HUDEP-2 (cell line): ENCODE data around the gene MDGA2.
"Not testable (repeated sequence)": the region's sequence is repeated elsewhere in the genome, so short reads cannot be mapped to it uniquely, and the experiment has no call there.

Experiments
- DNase-seq, 76 experiments: peaks; one replicate each; lab custom pipeline; 2025; ENCODE audit not compliant: unreplicated experiment in 76 of 76; lab: John Stamatoyannopoulos, UW

MDGA2 gene

GRCh38 chr14:47626151-47627035, 49.0 kb downstream of the MDGA2 start:
- no peak for DNase-seq

- DNase-seq: not testable (repeated sequence)
Measured at GRCh38 chr14:47624126-47624525, 51.3 kb downstream of the MDGA2 start.

GRCh38 chr14:47619392-47619791, 56.0 kb downstream of the MDGA2 start:
- no peak for DNase-seq

GRCh38 chr14:47606566-47606965, 68.8 kb downstream of the MDGA2 start:
- DNase-seq: no peak

- DNase-seq: no peak
Measured at GRCh38 chr14:47596860-47597259, 78.5 kb downstream of the MDGA2 start.

GRCh38 chr14:47596232-47596631, 79.2 kb downstream of the MDGA2 start:
- no peak for DNase-seq

- DNase-seq: no peak
Measured at GRCh38 chr14:47595552-47595951, 79.9 kb downstream of the MDGA2 start.

- DNase-seq: no peak
Measured at GRCh38 chr14:47590767-47591495, 84.5 kb downstream of the MDGA2 start.

DNA sequence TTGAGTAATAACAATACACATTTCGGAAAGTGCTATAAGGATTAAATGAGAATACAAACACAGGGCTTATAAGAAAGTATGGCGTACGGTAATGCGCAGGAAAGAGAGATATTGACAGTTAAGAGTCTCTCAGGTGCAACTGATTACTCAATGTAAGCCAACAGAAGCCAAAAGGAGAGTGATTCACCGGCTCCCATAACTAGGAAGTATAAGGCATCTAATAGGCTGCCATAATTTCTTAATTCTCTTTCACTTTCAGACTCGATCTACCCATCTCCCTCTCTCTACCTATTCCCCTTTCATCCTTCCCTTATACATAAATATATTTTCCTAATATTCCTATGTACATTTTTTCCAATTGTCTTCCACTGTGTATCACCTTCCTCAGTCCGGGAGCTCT, 90.0 kb downstream of the MDGA2 start:
- DNase-seq: no peak

GRCh38 chr14:47567273-47567672, 108.1 kb downstream of the MDGA2 start:
- DNase-seq: no peak

GRCh38 chr14:47557894-47558293, 117.5 kb downstream of the MDGA2 start:
- no peak for DNase-seq

GRCh38 chr14:47555333-47555732, 120.1 kb downstream of the MDGA2 start:
- no peak for DNase-seq

- DNase-seq: no peak
Measured at GRCh38 chr14:47549886-47550285, 125.5 kb downstream of the MDGA2 start.

DNA sequence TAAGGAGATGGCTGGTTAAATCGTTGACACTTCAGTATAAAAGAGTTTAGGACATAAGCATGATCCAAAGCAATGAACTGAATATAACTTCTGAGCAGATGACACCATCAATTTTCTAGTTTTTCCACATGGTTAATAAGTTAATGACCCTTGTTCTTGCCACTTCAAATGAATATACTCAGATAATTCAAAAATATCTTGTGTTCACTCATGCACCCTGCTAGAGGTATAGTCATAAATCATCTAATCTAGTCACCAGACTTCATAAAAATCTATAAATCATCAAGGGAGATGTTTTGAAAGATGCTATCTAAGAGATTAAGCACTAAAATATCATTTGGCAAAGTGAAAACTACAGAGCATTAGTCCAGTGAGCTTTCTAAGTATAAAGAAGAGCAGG, 131.9 kb downstream of the MDGA2 start:
- DNase-seq: no peak

GRCh38 chr14:47541662-47542061, 133.7 kb downstream of the MDGA2 start:
- no peak for DNase-seq

DNA sequence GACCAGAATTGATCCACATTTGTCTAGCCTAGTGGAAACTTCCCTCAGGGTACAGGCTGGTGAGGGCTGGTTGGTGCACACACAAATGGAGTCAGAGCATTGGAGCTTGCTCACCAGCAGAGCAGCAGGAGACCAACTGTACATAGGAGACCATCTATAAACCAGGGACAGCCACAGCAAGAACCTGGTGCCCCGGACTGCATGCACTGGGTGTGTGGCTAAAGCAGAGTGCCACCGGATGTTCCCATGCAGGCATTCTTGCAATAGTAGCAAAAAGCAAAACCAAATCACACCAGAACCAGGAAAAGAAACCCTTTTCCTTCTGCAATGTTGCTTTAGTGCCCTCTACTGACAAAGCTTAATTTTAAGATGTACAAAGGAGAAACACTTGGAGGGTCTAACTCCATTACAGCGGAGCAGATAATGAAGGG, 136.4 kb downstream of the MDGA2 start:
- no peak for DNase-seq

- DNase-seq: no peak
Measured at GRCh38 chr14:47536341-47536740, 139.1 kb downstream of the MDGA2 start.

DNA sequence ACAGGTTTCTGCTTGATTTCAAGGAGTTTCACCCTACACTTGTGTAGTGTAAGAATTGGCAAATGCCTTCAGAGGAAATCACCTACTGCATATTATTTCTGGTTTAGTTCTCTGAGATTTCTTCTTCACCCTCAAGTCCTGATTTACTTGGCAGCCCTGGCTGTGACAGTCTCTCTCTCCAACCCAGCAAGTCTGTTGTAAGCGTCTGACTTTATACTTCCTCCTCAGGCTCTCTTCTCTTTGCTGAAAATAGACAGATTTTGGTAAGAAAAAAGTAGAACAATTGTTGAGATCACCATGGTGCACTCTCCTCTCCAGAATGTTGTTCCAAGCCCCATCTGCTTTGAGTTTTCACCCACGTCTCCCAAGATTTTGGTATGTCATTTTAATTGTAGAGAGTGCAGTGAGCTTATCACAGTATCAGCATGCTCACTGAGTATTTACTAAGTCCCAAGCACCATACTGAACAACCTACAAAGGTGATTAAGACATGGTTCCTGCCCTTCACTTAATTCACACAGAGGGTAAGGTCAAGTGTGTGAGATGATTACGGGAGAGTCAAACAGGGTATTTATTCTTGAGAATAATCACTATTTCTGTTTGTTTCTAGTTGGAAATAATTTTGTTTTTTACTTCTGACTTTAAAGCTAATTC, 148.7 kb downstream of the MDGA2 start:
- no peak for DNase-seq

GRCh38 chr14:47524524-47524923, 150.9 kb downstream of the MDGA2 start:
- no peak for DNase-seq

DNA sequence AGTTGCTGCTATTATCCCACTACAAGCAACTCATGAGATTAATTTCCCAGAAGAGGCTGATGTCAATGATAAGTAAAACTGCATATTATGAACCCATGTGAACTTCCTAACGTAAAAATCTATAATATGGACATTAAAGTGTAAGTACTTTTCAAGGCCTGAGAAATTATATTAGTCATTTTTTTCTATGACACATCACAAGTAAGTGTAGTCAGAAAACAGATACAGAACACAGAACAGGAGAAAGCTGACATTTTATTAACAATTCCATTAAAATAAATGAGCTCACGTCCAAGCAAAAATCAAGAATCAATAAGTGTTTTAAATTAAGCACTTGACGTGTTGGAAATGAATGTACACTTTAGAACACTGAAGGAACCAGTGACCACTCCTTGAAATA, 155.0 kb downstream of the MDGA2 start:
- DNase-seq: no peak

- no peak for DNase-seq
Measured at GRCh38 chr14:47511829-47512228, 163.6 kb downstream of the MDGA2 start.
